ENCODE data around the gene CDH8. TPM values are rescaled to one million over a fixed set of nuclear protein-coding genes. Genes with fewer than 3 reads are reported as not detected.

The CDH8 gene
- total and polyA plus RNA-seq, 2 donors (not counting 1 experiment from before 2014, with no cell fraction given), result not detected

DNA sequence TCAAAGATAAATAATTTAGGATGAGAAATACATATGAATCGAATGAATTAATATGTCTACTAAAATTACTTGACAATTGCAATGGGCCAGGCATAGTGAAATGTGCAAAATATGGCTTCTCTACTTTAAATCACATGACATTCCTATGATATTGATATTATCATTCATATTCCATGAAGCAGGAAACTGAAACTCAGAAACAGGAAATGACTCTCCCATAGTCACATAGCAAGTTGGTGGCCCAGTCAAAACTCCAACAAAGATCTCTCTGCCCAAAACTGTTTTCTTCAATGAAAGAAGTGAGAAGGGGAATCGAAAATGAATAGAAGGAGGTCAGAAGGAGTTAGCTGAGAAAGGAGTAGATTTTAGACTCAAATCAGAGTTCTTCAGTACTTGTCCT, 272.2 kb downstream of the CDH8 start:
- Mint-ChIP-seq H3K27me3 (no peaks in the 10 kb centered on the region), H3K27ac (no peak overlapping the region), H3K9me3 (ENCODE audit: insufficient read depth) (no peaks in the 10 kb centered on the region), H3K4me1 (no peaks in the 10 kb centered on the region), H3K4me3 (no peak overlapping the region)
- TF ChIP-seq, protein P1, sequence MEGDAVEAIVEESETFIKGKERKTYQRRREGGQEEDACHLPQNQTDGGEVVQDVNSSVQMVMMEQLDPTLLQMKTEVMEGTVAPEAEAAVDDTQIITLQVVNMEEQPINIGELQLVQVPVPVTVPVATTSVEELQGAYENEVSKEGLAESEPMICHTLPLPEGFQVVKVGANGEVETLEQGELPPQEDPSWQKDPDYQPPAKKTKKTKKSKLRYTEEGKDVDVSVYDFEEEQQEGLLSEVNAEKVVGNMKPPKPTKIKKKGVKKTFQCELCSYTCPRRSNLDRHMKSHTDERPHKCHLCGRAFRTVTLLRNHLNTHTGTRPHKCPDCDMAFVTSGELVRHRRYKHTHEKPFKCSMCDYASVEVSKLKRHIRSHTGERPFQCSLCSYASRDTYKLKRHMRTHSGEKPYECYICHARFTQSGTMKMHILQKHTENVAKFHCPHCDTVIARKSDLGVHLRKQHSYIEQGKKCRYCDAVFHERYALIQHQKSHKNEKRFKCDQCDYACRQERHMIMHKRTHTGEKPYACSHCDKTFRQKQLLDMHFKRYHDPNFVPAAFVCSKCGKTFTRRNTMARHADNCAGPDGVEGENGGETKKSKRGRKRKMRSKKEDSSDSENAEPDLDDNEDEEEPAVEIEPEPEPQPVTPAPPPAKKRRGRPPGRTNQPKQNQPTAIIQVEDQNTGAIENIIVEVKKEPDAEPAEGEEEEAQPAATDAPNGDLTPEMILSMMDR (IDR thresholded peaks at IDR 0.05), result no peak
- TF ChIP-seq EZH2 (IDR thresholded peaks at IDR 0.05; ENCODE audit: borderline replicate concordance, insufficient read depth, low read depth, low read length, poor library complexity, severe bottlenecking), result no peak
- no peak for ATAC-seq (ENCODE audit: low read depth)
- Histone ChIP-seq H3K27me3 (replicated peaks in 1 of 4; ENCODE audit: control extremely low read depth in 1 of 4, control insufficient read depth in 3 of 4, insufficient read depth in 4 of 4, low read length in 3 of 4) (no peaks in the 10 kb centered on the region), H4K20me1 (ENCODE audit: control insufficient read depth, insufficient read depth, low read length, poor library complexity, severe bottlenecking) (no peaks in the 10 kb centered on the region), H2AFZ (ENCODE audit: insufficient read depth, low read depth, low read length, poor library complexity, severe bottlenecking) (no peak overlapping the region), H3K27ac (ENCODE audit: low read length in 2 of 2) (no peak overlapping the region), H3K9ac (ENCODE audit: low read length) (no peak overlapping the region), H3K9me3 (ENCODE audit: control extremely low read depth in 1 of 3, control insufficient read depth in 2 of 3, insufficient read depth in 1 of 3, low read length in 2 of 3) (no peaks in the 10 kb centered on the region), H3K79me2 (ENCODE audit: control insufficient read depth, insufficient read depth, low read length) (no peaks in the 10 kb centered on the region), H3K36me3 (replicated peaks in 1 of 2; ENCODE audit: control extremely low read depth in 1 of 2, control insufficient read depth in 1 of 2, extremely low read depth in 1 of 2, insufficient read depth in 2 of 2, low read length in 1 of 2) (no peaks in the 10 kb centered on the region), H3K4me1 (ENCODE audit: control insufficient read depth in 2 of 2, insufficient read depth in 2 of 2, low read length in 2 of 2) (no peaks in the 10 kb centered on the region), H3K4me2 (replicated peaks; ENCODE audit: low read depth, low read length, poor library complexity, severe bottlenecking) (no peak overlapping the region), H3K4me3 (ENCODE audit: control extremely low read depth in 1 of 5, extremely low read depth in 1 of 5, insufficient read depth in 1 of 5, low read depth in 2 of 5, low read length in 4 of 5) (no peak overlapping the region)
- no peak for DNase-seq
- intact Hi-C loops (cut with micrococcal nuclease), result no loop called here
- POLR2A ChIA-PET, result no interaction called here
- no CpG with 5 or more reads among the region's 2 CpGs for WGBS (ENCODE audit: insufficient coverage)
- CTCF ChIA-PET, result no interaction called here

- intact Hi-C loops (cut with micrococcal nuclease), result no loop called here
These were observed 273.2 kb downstream of the CDH8 start for GRCh38 chr16:61763013-61763412.

More at GRCh38 chr16:61763013-61763412, 273.2 kb downstream of the CDH8 start:
- no peak overlapping the region for H3K27ac ChIP-seq (ENCODE audit: low read length in 2 of 2)
- Mint-ChIP-seq H3K27ac (no peak overlapping the region), H3K9me3 (ENCODE audit: insufficient read depth) (no peaks in the 10 kb centered on the region), H3K4me3 (no peak overlapping the region), H3K4me1 (no peaks in the 10 kb centered on the region), H3K27me3 (no peaks in the 10 kb centered on the region)
- no peaks in the 10 kb centered on the region for H3K9me3 ChIP-seq (ENCODE audit: control extremely low read depth in 1 of 3, control insufficient read depth in 2 of 3, insufficient read depth in 1 of 3, low read length in 2 of 3)
- TF ChIP-seq EZH2 (IDR thresholded peaks at IDR 0.05; ENCODE audit: borderline replicate concordance, insufficient read depth, low read depth, low read length, poor library complexity, severe bottlenecking), result no peak
- TF ChIP-seq, protein P1 (IDR thresholded peaks at IDR 0.05), result no peak
- WGBS (ENCODE audit: insufficient coverage), result 93% methylated on average over 3 of the region's 3 CpGs
- CTCF ChIA-PET, result no interaction called here
- H3K4me1 ChIP-seq (ENCODE audit: control insufficient read depth in 2 of 2, insufficient read depth in 2 of 2, low read length in 2 of 2), result no peaks in the 10 kb centered on the region
- no peaks in the 10 kb centered on the region for H3K79me2 ChIP-seq (ENCODE audit: control insufficient read depth, insufficient read depth, low read length)
- no peak overlapping the region for H3K9ac ChIP-seq (ENCODE audit: low read length)
- H3K4me2 ChIP-seq (replicated peaks; ENCODE audit: low read depth, low read length, poor library complexity, severe bottlenecking), result no peak overlapping the region
- H2AFZ ChIP-seq (ENCODE audit: insufficient read depth, low read depth, low read length, poor library complexity, severe bottlenecking), result no peak overlapping the region
- H4K20me1 ChIP-seq (ENCODE audit: control insufficient read depth, insufficient read depth, low read length, poor library complexity, severe bottlenecking), result no peaks in the 10 kb centered on the region
- DNase-seq (no peak), ATAC-seq (ENCODE audit: low read depth) (no peak)
- no peaks in the 10 kb centered on the region for H3K36me3 ChIP-seq (replicated peaks in 1 of 2; ENCODE audit: control extremely low read depth in 1 of 2, control insufficient read depth in 1 of 2, extremely low read depth in 1 of 2, insufficient read depth in 2 of 2, low read length in 1 of 2)
- no peaks in the 10 kb centered on the region for H3K27me3 ChIP-seq (replicated peaks in 1 of 4; ENCODE audit: control extremely low read depth in 1 of 4, control insufficient read depth in 3 of 4, insufficient read depth in 4 of 4, low read length in 3 of 4)
- POLR2A ChIA-PET, result no interaction called here
- H3K4me3 ChIP-seq (ENCODE audit: control extremely low read depth in 1 of 5, extremely low read depth in 1 of 5, insufficient read depth in 1 of 5, low read depth in 2 of 5, low read length in 4 of 5), result no peak overlapping the region
